H1 (cell line): ENCODE data around the gene MAPRE3.

Experiments used
- CEBPB ChIP-seq: IDR thresholded peaks from 2 replicates; pipeline ENCODE4 v1.6.1; 2012; ENCODE audit warnings: low read depth, low read length
- EZH2 ChIP-seq: fragments of 200-600 bp; sonication (generic); IDR thresholded peaks from 2 replicates; pipeline ENCODE4 v1.7.1; 2012; ENCODE audit warnings: low read depth, mild to moderate bottlenecking, moderate library complexity, low read length, inconsistent platforms; ENCODE audit not compliant: severe bottlenecking
- HDAC6 ChIP-seq: IDR thresholded peaks from one replicate; pipeline ENCODE4 v1.7.1; 2012; ENCODE audit warnings: low read depth, mild to moderate bottlenecking, inconsistent platforms, low read length, moderate library complexity
- POLR2A ChIP-seq, 2 experiments: IDR thresholded peaks; 1 replicate in 1 of 2; 2 replicates in 1 of 2; pipeline ENCODE4 v1.6.1; 2011; ENCODE audit warnings: low read depth in 2 of 2, low read length in 2 of 2, mild to moderate bottlenecking in 2 of 2; ENCODE audit errors: control extremely low read depth in 1 of 2
- TF ChIP-seq, protein P1 (sequence below): IDR thresholded peaks from 2 replicates; pipeline ENCODE4 v1.6.1; 2011; ENCODE audit warnings: low read length, improper control_type of control experiment

DNA sequence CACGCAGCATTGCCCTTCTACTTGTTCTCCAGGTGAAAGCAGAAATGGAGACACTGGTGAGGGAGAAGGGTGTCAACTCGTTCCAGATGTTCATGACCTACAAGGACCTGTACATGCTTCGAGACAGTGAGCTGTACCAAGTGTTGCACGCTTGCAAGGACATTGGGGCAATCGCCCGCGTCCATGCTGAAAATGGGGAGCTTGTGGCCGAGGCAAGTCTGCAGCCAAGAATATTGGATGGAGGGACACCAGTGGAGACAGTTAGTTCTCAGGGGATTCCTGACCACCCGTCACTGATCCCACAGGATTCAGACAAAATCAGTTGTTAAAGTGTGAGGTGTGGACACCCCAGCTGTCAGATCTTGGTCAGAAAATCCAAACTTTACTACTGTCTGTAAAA lies 43.2 kb upstream of the MAPRE3 start:
- TF ChIP-seq EZH2 (no peak), CEBPB (no peak), HDAC6 (no peak), POLR2A (IDR thresholded peaks at IDR 0.05; ENCODE audit: control extremely low read depth in 1 of 2, low read depth in 2 of 2, low read length in 2 of 2) (no peak)
- TF ChIP-seq, protein P1, sequence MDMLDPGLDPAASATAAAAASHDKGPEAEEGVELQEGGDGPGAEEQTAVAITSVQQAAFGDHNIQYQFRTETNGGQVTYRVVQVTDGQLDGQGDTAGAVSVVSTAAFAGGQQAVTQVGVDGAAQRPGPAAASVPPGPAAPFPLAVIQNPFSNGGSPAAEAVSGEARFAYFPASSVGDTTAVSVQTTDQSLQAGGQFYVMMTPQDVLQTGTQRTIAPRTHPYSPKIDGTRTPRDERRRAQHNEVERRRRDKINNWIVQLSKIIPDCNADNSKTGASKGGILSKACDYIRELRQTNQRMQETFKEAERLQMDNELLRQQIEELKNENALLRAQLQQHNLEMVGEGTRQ, result no peak
